Thyroid gland (tissue), 4 donors: ENCODE measurements around the gene PCK2. TPM values are rescaled to one million over a fixed set of nuclear protein-coding genes. Genes with fewer than 3 reads are reported as not detected.

Experiments
- DNase-seq, 2 donors: peaks; one replicate each; pipeline ENCODE4 v3.0.0-alpha.2; 2019
- H3K27ac ChIP-seq, 3 donors: fragments of 200-600 bp; sonication (generic); 1 replicate in 2 of 3; 2 replicates in 1 of 3; pipeline ENCODE4 v1.5.1; 2016 to 2019; ENCODE audit warnings: mild to moderate bottlenecking in 1 of 3, moderate library complexity in 1 of 3
- H3K27me3 ChIP-seq: fragments of 200-600 bp; sonication (generic); one replicate; pipeline ENCODE4 v1.5.1; 2019
- H3K36me3 ChIP-seq, 2 donors: fragments of 200-600 bp; sonication (generic); one replicate each; pipeline ENCODE4 v1.5.1; 2016 to 2019
- H3K4me1 ChIP-seq, 2 donors: fragments of 200-600 bp; sonication (generic); one replicate each; pipeline ENCODE4 v1.5.1; 2017 to 2019
- H3K4me3 ChIP-seq, 3 donors: fragments of 200-600 bp; sonication (generic); replicated peaks in 1 of 3; 1 replicate in 2 of 3; 2 replicates in 1 of 3; pipeline ENCODE4 v1.5.1; 2016; ENCODE audit warnings: mild to moderate bottlenecking in 1 of 3
- H3K9me3 ChIP-seq: fragments of 200-600 bp; sonication (generic); one replicate; pipeline ENCODE4 v1.5.1; 2017
- CTCF ChIP-seq, 6 experiments: fragments of 200-600 bp in 3 of 6; fragments of 450-650 bp in 3 of 6; sonication (generic) in 3 of 6; IDR thresholded peaks; one replicate each; pipeline ENCODE4 v1.5.1; 2016 to 2019; ENCODE audit warnings: antibody characterized with exemption in 6 of 6, mild to moderate bottlenecking in 2 of 6, inconsistent platforms in 1 of 6, moderate library complexity in 1 of 6
- POLR2A ChIP-seq, 2 donors: fragments of 450-650 bp; IDR thresholded peaks; one replicate each; pipeline ENCODE4 v1.6.1; 2017; ENCODE audit warnings: antibody characterized with exemption in 2 of 2, mild to moderate bottlenecking in 2 of 2, moderate library complexity in 1 of 2
- WGBS, 2 donors: methylation state at CpG; one replicate each; pipeline ENCODE4 v1.1.5; 2017; 5-methylcytosine and 5-hydroxymethylcytosine counted together
- intact Hi-C: fragments of 100-400 bp; cut with DNase I; formaldehyde crosslinking; loops from one replicate; pipeline ENCODE4 v1.15.1; 2023
- total RNA-seq, 4 donors: library from RNA; depleted of rRNA; stranded (reverse); fragments of >200 nt; gene quantifications; one replicate each; pipeline ENCODE4 v1.2.3, GENCODE V29; 2016

The PCK2 gene
- total RNA-seq, 4 donors from 2014 or later, result 29.8 to 47.4 (median 39.3) TPM

GRCh38 chr14:24058951-24059475 is 35.1 kb upstream of the PCK2 start:
- Histone ChIP-seq H3K36me3 (no peaks in the 10 kb centered on the region), H3K27ac (no peak overlapping the region), H3K27me3 (no peaks in the 10 kb centered on the region), H3K9me3 (no peaks in the 10 kb centered on the region), H3K4me3 (no peak overlapping the region), H3K4me1 (no peaks in the 10 kb centered on the region)
- intact Hi-C loops, result loop anchor here (2.0 to 5.0 kb wide), 2 partner anchors 32 to 48 kb away; no protein-coding TSS in a partner anchor
- DNase-seq, result no peak
- 77 to 87% methylated on average over 6 to 10 of the region's 10 CpGs for whole genome bisulfite sequencing, 2 donors
- TF ChIP-seq POLR2A (IDR thresholded peaks at IDR 0.05) (no peak), CTCF (IDR thresholded peaks at IDR 0.05) (no peak)

- no peaks in the 10 kb centered on the region for H3K36me3 ChIP-seq
- no peaks in the 10 kb centered on the region for H3K27me3 ChIP-seq
- H3K27ac ChIP-seq, result no peak overlapping the region
- WGBS, 2 donors, result 93 to 95% methylated on average over 14 to 16 of the region's 16 CpGs
- intact Hi-C loops, result loop anchor here (2.0 to 5.0 kb wide), 2 partner anchors 31 to 47 kb away; no protein-coding TSS in a partner anchor
- no peak for DNase-seq
- H3K9me3 ChIP-seq, result no peaks in the 10 kb centered on the region
- no peak for TF ChIP-seq CTCF (IDR thresholded peaks at IDR 0.05)
- TF ChIP-seq POLR2A (IDR thresholded peaks at IDR 0.05), result no peak
- no peak overlapping the region for H3K4me3 ChIP-seq
- H3K4me1 ChIP-seq, result no peaks in the 10 kb centered on the region
These were observed 34.2 kb upstream of the PCK2 start for GRCh38 chr14:24059841-24060388.

DNA sequence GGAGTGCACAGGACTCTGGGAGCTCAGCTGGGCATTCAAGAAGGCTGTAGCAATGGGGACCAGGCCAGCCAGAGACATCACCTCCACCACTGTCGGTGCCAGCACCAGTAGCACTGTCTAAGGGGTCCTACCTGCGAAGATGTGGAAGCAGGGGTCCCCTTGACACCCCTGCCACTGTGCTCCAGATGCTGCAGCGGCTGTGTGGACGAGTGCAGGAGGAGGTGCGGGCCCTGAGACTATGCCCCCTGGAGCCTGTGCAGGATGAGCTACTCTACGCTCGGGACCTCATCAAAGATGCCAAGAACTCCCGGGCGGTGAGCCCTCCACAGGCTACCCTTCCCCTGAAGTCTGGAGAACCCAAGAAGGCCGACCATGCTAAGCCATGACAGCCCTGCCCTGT is 33.7 kb upstream of the PCK2 start:
- WGBS, 2 donors, result 92 to 96% methylated on average over 2 to 5 of the region's 10 CpGs
- H3K4me1 ChIP-seq, result no peaks in the 10 kb centered on the region
- H3K27ac ChIP-seq, result no peak overlapping the region
- H3K9me3 ChIP-seq, result no peaks in the 10 kb centered on the region
- H3K4me3 ChIP-seq, result no peak overlapping the region
- intact Hi-C loops, result no loop called here
- no peaks in the 10 kb centered on the region for H3K27me3 ChIP-seq
- no peaks in the 10 kb centered on the region for H3K36me3 ChIP-seq
- no peak for DNase-seq
- TF ChIP-seq POLR2A (IDR thresholded peaks at IDR 0.05), result no peak
- no peak for TF ChIP-seq CTCF (IDR thresholded peaks at IDR 0.05)

- Histone ChIP-seq H3K36me3 (no peaks in the 10 kb centered on the region), H3K4me1 (no peaks in the 10 kb centered on the region), H3K4me3 (no peak overlapping the region), H3K27ac (no peak overlapping the region), H3K27me3 (no peaks in the 10 kb centered on the region), H3K9me3 (no peaks in the 10 kb centered on the region)
- no peak for DNase-seq
- TF ChIP-seq CTCF (IDR thresholded peaks at IDR 0.05) (no peak), POLR2A (IDR thresholded peaks at IDR 0.05) (no peak)
- intact Hi-C loops, result no loop called here
- 93 to 98% methylated on average over 7 of the region's 7 CpGs for WGBS, 2 donors
These were observed 32.9 kb upstream of the PCK2 start for GRCh38 chr14:24060984-24061913.
